GM19452 (cell line): Measurements from ENCODE around the gene LILRB2.
"Not testable (repeated sequence)": the region's sequence is repeated elsewhere in the genome, so short reads cannot be mapped to it uniquely, and the experiment has no call there.

Source experiments
- ATAC-seq: cut with Tn5 transposase; IDR thresholded peaks from one replicate; pipeline ENCODE4 v1.9.1; 2021; ENCODE audit not compliant: unreplicated experiment

Gene LILRB2

DNA sequence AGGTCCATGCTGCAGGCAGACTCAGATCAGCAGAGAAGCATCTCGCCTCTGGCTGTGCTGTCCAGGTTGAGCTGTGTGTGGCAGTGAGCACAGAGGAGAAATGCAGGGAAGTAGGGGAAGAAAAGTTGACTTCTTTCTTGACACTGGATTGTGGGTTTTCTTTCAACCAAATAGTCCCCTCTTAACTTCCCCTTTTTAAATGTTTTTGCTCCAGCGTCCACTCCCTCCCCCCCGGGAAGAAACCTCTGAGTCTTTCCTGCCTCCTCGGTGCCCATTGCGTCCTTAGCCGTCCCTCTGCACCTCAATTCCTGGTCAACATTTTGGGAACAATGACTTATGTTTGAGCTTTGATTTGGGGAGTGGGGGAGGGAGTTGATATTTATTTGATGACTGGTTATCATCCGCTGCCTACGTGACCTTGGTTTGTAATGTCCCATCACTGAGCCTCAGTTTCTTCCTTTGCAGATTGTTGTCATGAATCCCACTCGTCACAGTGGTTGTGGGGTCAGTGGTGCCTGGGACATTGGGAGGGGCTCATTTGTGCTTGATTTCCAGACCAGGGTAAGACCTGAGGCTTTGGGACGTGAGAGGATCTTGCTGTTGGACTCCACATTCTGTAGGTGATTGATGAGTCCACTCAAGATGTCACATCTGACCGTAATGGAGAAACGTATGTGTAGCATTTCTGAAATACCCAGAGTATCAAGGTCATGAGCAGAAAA is at the start of gene LILRB2:
Gene LILRB2, minus strand, starts transcription at position 104 of the 722 bp plus-strand sequence. CDS start 614 bp downstream, outside the sequence.
- ATAC-seq = no peak

DNA sequence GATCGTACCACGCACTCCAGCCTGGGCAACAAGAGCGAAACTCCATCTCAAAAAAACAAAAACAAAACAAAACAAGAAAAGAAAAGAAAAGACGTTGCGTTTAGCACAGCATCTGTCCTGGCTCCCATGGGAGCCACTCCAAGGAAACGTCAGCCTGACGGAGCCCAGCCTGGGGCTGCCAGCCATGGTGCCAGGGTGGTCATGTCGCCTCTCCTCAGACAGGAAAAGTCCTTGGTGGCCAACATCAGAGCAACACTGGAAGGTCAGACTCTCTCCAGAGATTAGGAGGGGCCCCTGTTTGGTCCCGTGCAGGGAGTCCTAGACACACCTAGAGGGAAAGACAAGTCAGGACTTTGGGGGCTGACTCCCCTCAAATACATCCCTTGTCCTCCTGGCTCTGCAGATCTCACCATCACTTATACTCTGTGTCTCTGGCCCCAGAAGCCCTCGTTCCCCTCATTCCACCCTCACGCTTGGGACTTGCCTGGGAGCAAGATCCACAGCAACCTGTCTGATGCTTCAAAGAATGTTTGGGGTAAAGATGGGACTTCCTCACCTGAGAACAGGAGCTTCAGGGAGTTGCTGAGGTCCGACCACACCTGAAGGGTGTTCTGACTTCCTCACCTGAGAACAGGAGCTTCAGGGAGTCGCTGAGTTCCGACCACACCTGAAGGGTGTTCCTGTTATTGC is 48.7 kb upstream of the LILRB2 start:
- no peak for ATAC-seq

DNA sequence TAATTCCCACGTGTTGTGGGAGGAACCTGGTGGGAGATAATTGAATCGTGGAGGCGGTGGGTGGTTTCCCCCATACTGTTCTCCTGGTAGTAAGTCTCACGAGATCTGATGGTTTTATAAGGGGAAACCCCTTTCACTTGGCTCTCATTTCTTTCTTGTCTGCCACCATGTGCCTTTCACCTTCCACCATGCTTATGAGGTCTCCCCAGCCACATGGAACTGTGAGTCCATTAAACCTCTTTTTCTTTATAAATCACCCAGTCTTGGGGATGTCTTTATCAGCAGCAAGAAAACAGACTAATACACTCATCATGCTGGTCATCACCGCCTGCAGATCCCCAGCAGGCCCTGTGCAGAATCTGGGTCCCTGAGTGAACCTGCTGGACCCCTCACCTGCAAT is 47.9 kb upstream of the LILRB2 start:
- not testable (repeated sequence) for ATAC-seq

DNA sequence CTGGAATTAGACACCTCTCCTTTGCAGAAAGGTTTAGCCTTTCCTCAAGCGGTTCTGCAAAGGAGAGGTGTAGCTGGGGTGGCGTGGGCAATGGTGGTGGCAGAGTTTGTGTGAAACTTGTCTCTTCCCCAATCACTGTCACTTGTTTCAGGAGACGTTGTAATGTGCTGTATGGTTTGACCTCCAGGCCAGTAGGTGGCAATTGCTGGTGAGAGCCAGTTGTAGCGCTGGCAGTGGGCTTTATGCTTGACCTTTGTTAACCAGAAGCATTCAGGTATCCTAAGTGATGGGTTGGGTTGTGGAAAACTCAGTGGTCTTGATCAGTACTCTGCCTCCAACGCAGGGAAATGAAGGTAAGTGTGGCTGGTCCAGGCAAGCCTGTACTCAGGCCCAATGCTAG is 44.7 kb upstream of the LILRB2 start:
- no peak for ATAC-seq

DNA sequence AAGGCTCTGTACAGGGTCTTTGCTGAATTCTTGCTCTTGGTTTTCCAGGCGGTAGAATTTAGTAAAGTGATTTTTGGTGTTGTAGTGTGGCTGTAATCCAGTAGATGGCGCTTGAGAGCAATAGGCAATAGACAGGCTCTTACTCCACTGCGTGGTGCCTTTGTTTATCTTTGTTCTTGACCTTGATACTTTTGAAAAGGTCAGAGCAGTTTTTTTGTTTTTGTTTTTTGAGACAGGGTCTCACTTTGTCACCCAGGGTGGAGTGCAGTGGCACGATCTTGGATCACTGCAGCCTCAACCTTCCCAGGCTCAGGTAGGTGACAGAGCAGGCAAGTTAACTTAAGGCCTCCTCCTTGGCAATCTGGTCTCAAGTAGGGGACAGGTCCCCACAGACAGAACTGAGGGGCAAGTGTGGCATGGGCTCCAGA is 44.3 kb upstream of the LILRB2 start:
- no peak for ATAC-seq

DNA sequence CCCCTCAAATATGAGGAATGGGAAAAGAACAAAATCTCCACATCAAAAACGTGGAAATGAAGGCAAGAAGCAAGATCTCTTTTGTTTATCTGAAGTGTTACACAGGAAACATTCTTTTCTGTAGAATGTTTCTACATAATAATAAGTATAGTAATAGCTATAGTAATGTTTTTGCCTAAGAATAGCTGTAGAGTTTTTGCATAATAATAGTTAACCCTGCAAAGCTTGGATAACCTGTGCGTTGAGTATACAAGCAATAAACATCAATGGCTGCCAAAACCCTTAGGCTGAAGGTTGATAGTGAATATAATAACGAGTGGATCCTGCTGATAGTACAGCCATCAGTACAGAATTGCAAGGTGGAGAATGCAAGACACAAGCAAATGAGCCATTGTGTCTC is 43.2 kb upstream of the LILRB2 start:
- no peak for ATAC-seq

DNA sequence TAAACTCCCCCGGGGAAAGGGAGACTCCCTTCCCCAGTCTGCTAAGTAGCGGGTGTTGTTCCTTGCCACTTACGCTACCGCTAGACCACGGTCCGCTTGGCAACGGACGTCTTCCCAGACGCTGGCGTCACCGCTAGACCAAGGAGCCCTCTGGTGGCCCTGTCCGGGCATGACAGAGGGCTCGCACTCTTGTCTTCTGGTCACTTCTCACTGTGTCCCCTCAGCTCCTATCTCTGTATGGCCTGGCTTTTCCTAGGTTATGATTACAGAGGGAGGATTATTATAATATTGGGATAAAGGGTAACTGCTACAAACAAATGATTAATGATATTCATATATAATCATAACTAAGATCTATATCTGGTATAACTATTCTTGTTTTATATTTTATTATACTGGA is 42.0 kb upstream of the LILRB2 start:
- not testable (repeated sequence) for ATAC-seq

DNA sequence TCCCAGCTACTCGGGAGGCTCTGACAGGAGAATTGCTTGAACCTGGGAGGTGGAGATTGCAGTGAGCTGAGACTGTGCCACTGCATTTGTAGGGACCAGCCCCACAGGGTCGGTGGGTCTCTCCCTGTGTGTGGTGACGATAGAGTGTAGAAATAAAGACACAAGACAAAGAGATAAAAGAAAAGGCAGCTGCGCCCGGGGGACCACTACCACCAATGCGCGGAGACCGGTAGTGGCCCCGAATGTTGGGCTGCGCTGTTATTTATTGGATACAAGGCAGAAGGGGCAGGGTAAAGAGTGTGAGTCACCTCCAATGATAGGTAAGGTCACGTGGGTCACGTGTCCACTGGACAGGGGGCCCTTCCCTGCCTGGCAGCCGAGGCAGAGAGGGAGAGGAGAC is 41.4 kb upstream of the LILRB2 start:
- not testable (repeated sequence) for ATAC-seq

DNA sequence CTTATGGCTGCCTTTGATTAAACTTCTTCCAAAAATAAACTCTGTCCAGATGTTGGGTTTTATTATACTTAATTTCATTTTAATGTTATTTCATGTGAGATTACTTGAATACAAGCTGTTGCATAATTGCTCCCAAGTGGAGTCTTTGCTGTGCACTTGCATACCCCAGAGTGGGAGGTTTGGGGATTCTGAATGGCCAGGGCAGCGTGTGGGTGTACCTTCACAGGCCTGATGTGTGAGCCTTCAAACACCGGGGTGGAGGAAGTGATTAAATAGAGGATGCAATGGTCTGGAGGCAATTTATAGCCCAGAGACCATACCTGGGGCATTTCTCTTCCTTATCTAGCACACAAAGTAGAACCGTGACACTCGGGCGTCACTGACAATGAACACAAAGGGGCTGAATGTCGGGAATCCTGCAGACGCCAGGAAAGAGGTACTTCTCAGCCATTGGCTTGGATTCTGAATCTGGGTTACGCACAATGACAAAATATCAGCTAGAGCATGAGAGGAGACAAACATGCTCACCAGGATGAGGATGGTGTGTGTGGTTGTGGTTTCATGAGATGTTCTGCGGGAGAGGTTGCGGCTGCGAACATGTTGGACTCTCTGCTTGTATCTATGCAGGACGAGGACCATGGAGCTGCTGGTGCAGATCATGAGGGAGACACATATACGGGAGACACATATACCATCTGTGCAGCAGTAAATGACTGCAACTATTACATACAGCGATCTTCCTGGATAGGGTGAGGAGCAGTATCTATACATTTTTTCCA is 39.2 kb upstream of the LILRB2 start:
- no peak for ATAC-seq

DNA sequence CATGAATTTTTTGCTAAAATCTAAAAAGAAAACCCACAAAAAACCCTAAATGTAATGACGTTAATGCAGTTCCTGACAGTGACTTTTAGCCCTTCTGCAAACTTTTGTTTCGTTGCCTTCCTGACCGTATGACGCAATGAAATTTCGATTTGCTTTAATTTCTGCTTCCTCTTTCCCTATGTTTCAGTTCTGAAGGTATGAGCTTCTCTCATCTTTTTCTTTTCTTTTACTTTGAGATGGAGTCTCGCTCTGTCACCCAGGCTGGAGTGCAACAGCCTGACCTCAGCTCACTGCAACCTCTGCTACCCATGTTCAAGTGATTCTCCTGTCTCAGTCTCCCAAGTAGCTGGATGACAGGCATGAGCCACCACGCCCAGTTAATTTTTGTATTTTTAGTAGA is 38.1 kb upstream of the LILRB2 start:
- ATAC-seq = no peak

DNA sequence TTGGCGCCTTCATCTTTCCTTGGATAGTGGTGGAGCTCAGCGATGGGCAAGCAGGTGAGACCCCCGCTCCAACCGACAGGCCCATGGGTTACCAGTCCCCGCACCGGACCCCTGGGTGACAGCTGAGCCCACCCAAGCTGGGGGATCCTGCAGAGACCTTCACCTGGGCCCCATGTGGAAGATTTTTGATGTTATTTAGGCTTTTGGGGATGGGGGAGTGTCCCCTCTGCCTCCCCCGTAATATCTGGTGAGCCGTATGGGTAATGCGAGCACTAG is 37.0 kb upstream of the LILRB2 start:
- ATAC-seq = no peak

DNA sequence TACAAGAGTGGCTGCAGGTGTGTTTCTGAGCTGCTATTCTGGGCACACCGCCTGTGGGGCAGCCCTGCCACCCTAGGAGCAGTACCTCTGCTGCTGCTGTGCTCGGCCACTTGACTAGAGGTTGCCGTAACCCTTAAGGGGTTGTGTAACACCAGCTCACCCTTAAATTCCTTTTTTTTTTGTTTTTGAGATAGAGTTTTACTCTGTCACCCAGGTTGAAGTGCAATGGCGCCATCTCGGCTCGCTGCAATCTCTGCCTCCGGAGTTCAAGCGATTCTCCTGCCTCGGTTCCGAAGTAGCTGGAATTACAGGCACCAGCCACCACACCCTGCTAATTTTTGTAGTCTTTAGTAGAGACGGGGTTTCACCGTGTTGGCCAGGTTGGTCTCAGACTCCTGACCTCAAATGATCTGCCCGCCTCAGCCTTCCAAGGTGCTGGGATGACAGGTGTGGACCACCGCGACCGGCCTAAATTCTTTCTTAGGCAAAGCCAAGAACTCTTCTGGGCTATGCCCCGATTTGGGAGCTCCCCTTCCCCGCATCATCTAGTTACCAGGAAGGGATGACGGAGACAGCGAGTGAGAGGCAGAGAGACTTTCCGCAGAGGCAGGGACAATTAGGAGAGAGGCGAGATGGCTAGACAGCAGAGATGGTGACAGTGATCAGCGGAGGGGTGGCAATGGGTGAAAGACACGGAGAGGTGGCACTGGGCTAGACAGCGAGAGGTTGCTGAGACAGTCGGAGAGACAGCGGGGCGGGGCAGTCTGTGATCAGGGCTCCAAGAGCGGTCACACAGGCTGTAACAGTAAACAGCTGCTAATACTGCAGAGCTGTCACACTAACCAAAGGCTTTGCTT is 36.4 kb upstream of the LILRB2 start:
- no peak for ATAC-seq

DNA sequence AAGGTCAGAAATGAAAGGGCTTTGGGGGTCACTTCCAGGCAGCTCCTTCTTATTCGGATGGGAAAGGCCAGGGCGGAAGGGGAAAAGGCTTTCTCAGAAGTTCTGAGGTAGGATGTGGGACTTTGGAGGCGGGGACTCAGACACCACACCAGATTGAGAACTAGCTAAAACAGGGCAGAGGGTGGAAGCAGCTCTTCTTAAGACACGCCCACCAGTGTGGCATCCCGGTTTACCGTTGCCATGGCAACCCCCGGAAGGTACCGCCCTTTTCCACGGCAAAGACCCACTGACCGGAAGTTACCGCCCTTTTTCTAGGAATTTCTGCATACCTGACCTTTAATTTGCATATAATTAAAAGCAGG is 35.8 kb upstream of the LILRB2 start:
- ATAC-seq = no peak

DNA sequence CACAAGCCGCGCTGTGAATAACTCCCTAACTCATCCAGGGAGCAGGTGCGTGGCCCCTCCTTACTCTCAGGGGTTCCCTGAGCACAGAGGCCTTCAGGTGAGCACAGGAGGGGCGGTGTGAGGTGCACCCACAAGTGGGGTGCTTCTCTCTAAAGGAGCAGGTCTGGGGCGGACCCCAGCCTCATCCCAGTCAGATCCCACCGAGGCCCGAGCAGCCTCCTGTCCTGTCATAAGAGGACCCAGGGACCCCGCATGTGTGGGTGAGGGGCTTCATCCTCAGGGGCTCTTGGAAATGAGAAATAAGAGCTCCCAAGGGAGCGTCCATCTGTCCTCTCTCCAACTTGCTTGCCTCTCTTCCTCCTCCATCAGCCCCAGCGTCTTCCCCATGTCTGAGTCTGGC is 35.0 kb upstream of the LILRB2 start:
- ATAC-seq = no peak

DNA sequence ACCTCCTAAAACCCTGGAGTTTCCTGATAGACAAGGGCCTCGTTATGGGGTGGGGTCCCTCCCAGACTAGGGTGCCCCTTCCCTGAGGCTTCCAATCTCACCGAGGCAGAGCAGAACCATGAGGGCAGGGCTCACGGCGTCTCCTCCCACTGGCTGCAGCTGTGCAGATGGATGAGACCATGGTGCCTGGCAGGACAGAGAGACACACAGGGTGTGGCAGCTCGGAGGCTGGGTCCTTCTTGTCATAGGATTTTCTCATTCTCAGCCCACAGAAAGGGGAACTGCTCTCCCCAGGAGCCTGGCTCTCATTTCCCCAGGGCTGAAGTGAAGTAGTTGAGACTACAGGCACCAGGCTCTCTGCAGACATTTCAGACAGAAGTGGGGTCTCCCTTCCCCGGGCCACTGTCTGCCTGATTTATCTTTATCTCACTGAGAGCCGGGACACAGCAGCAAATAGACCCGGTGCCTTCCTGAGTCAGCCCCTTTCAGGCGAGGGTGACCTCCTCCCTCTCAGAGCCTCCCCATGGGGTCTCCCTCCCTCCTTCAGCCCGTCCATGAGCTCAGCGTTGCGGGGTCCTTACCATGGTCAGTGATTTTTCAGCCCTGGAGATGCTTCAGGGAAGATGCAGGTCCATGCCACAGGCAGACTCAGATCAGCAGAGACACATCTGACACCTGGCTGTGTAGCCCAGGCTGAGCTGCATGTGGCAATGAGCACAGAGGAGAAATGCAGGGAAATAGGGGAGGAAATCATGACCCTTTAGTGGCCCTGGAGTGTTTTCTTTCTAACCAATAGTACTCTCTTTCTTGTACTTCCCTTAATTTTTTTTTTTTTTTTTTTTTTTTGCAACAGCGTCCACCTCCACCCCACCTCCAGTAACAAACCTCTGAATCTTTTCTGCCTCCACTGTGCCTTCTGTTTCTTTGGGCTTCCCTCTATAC is 31.8 kb upstream of the LILRB2 start, which contains the start of gene LILRA5:
Gene LILRA5, minus strand, starts transcription at position 731 of the 942 bp plus-strand sequence. Its CDS starts 147 bp downstream, at position 584.
- ATAC-seq = no peak

DNA sequence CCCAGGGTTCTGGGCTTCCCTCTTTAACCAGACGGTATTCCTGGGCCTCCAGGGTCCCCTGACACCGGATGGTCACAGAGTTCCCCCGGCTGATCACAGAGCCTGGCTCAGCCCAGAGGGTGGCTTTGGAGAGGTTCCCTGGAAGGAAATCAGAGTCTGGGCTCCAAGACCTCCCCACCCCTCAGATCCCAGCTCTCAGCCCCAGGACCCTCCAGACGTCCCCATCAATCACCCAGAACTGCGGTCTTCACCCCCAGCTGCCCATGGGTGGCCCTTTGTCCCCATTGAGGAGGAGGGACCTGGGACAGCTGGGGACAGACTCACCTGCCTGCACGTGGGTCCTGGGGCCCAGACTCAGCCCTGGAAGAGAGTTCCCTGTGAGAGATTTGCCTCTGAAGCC is 31.1 kb upstream of the LILRB2 start:
- ATAC-seq = no peak

DNA sequence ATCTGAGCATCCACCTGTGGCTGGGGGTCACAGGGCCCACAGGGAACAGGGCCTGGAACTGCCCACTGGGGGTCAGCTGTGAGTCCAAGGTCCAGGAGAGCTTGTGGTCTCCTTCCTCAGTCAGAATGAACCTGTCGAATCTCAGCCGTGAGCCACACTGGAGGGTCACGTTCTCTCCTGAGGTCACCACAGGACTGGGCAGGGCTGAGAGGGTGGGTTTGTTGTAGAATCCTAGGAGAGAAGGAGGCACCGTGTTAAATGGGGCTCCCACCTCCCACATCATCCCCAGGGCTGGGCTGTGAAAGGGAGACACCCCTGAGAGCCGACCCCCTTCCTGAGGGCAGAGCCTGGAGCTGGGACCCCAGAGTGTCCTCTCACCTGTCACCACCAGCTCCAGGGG is 30.6 kb upstream of the LILRB2 start:
- no peak for ATAC-seq

DNA sequence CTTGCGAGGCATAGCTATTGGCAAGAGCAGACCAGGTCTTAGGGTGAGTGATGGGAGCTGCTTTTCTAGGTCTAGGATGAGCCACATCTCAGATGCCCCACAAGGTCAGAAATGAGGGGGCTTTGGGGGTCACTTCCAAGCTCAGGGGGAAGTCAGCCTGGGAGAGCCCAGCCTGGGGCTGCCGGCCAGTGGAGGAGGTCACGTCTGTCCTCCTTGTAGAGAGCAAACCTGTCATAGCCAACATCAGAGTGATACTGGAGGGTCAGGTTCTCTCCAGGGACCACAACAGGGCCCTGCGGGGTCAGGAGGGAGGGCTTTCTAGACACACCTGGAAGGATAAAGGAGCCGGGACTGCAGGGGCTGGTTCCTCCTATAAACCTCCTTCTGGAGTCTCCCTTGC is 29.6 kb upstream of the LILRB2 start:
- ATAC-seq = no peak

DNA sequence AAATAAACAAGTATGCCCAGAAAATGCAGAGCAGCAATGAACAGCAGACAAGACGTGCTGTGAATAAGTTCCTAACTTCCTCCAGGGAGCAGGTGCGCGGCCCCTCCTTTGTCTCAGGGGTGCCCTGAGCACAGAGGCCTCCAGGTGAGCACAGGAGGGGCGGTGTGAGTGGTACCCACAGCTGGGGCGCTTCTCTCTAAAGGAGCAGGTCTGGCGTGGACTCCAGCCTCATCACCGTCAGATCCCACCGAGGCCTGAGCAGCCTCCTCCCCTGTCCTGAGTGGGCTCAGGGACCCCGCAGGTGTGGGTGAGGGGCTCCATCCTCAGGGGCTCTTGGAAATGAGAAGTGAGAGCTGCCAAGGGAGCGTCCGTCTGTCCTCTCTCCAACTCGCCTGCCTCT is 28.9 kb upstream of the LILRB2 start:
- ATAC-seq = no peak

DNA sequence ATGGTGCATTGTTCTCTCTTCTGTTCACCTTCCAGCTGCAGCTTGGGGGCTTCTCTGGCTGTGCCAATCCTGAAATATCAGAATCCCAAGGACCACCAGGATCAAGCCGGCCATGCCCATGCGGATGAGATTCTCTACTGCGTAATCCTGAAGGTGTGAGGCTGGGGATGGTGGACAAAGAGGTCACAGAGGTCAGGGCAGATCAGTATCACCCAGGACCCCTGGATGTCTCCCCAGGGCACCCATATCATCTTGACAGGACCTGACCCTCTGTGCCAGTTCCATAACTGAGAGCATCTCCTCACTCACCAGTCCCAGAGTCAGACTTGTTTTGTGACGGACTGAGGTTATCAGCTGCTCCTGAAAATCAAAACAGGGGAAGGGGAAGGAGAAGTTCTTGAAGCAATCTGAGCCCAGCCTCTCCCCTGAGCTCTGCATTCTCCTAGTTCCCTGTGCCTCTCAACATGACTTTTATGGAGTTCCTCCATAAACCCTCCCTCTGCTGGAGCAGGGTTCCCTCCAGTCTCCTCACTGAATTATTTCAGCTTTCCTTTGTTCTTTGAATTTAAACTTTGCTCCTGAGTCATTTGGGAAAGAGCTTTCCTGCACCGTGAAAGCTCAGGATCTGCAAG is 26.6 kb upstream of the LILRB2 start:
- ATAC-seq = no peak
